ENCODE measurements around the gene C14orf119. TPM values are rescaled to one million over a fixed set of nuclear protein-coding genes. Genes with fewer than 3 reads are reported as not detected.

C14orf119 gene
- total and polyA plus RNA-seq, 10 donors, result 28.0 to 47.0 (median 39.0) TPM

DNA sequence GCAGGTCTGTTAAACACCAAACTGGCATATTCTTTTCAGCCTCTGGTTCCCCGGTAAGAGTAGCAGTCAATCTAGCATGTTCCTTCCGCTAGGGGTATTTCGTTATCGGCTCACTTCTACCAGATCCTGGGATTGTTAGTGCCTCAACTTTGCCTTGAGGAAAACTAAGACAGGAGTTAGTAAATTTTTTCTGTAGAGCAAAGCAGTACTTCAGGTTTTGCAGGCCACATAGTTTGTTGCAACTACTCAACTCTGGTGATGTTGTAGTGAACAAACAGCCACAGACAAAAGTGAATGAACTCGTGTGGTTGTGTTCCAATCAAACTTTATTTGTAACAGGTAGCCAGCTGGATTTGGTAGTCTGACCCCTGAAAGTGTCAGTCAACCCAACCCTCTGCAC, 31.7 kb upstream of the C14orf119 start:
- Histone ChIP-seq H3K4me3 (no peak overlapping the region), H3K9me3 (no peaks in the 10 kb centered on the region), H3K27ac (no peak overlapping the region), H3K36me3 (peaks cover 18 to 100% (median 97%) of the 10 kb centered on the region in 6 donors), H3K27me3 (replicated peaks in 1 of 7) (no peaks in the 10 kb centered on the region), H3K4me1 (peaks cover under 1 to 38% (median 18%) of the 10 kb centered on the region in 6 donors)
- DNase-seq, result no peak
- TF ChIP-seq POLR2A (IDR thresholded peaks at IDR 0.05) (no peak), POLR2AphosphoS5 (IDR thresholded peaks at IDR 0.05) (no peak)
- TF ChIP-seq, protein P1, sequence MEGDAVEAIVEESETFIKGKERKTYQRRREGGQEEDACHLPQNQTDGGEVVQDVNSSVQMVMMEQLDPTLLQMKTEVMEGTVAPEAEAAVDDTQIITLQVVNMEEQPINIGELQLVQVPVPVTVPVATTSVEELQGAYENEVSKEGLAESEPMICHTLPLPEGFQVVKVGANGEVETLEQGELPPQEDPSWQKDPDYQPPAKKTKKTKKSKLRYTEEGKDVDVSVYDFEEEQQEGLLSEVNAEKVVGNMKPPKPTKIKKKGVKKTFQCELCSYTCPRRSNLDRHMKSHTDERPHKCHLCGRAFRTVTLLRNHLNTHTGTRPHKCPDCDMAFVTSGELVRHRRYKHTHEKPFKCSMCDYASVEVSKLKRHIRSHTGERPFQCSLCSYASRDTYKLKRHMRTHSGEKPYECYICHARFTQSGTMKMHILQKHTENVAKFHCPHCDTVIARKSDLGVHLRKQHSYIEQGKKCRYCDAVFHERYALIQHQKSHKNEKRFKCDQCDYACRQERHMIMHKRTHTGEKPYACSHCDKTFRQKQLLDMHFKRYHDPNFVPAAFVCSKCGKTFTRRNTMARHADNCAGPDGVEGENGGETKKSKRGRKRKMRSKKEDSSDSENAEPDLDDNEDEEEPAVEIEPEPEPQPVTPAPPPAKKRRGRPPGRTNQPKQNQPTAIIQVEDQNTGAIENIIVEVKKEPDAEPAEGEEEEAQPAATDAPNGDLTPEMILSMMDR (IDR thresholded peaks at IDR 0.05 in 8 of 11, conservative IDR thresholded peaks at IDR 0.05 in 3 of 11), result no peak
- WGBS, 5 donors, result 92 to 97% (median 94%) methylated on average over 5 of the region's 5 CpGs
- intact Hi-C loops (cut with DNase I; ENCODE audit: low total_unique reads), result no loop called here

DNA sequence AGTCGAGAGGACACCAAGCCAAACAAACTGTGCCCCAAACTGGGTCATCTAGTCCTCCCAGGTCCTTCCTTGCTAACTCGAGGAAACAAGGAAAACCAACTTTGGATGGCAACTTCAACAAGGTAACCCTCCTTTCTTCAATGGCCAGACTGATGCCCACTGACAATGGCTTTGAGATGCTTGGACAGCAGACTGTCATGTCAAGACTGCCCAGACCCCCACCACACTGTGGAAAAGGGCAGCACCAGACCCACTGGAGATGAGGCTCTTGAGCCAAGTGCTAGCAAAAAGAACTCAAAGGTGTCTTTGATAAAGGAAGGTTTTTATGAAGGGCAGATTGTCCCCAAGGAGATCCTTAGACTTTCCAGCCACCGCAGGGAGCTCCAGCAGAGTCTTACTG, 28.9 kb upstream of the C14orf119 start:
- Histone ChIP-seq H3K27ac (peak overlapping the region in 1 of 8 donors; percentile 7), H3K27me3 (replicated peaks in 1 of 7) (no peaks in the 10 kb centered on the region), H3K4me1 (peaks cover 19 to 62% (median 41%) of the 10 kb centered on the region in 6 donors), H3K36me3 (peaks cover 8 to 85% (median 74%) of the 10 kb centered on the region in 6 donors), H3K9me3 (no peaks in the 10 kb centered on the region), H3K4me3 (no peak overlapping the region)
- no peak for DNase-seq
- TF ChIP-seq POLR2AphosphoS5 (IDR thresholded peaks at IDR 0.05) (no peak), POLR2A (IDR thresholded peaks at IDR 0.05) (no peak)
- TF ChIP-seq, protein P1 (IDR thresholded peaks at IDR 0.05 in 8 of 11, conservative IDR thresholded peaks at IDR 0.05 in 3 of 11), result no peak
- intact Hi-C loops (cut with DNase I; ENCODE audit: low total_unique reads), result no loop called here
- 81 to 95% (median 94%) methylated on average over 3 of the region's 3 CpGs for WGBS, 5 donors

DNA sequence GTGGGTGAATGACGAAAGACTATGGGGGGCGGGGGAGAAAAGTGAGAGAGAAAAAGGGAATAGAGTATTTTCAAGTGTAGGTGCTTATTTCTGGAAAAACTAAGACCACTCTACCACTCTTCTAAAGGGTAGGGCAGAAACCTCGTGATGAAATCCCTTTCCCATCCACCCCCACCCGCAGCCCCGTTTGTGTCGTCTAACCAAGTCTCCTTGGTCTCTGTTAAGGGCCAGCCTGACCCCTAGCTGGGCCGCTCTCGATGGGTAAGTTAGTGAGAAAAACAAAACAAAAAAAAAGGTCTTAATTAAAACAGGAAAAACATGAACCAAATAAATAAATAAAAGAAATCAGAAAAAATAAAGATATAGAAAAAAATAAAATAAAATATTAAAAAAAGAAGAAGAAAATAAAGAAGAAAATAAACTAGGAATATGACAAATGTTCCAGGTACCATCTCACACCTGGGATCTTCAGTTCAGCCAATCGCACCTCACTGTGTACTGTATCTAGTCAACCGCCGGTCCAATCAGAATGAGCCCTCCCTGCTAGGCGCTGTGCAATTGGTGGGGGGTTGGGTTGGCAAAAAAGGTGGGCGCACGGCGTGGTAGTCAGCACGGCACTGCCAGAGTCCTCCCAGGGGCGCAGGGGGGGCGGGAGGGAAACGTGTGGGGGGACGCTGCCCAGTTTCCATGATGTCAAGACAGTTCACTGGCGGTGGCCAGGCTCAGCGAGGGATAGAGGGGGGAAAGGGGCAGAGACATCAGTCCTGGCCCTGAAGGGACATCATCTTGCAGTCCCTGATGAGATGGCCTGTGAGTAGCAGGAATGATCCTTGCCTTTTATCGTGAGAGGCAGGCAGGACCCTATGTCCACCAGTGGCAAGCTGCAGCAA, 28.2 kb upstream of the C14orf119 start:
- Histone ChIP-seq H3K27ac (no peak overlapping the region), H3K9me3 (no peaks in the 10 kb centered on the region), H3K4me1 (peaks cover 27 to 67% (median 46%) of the 10 kb centered on the region in 6 donors), H3K27me3 (replicated peaks in 1 of 7) (no peaks in the 10 kb centered on the region), H3K4me3 (no peak overlapping the region), H3K36me3 (peaks cover 8 to 82% (median 66%) of the 10 kb centered on the region in 6 donors)
- 88 to 93% (median 91%) methylated on average over 22 to 23 of the region's 23 CpGs for WGBS, 5 donors
- intact Hi-C loops (cut with DNase I; ENCODE audit: low total_unique reads), result no loop called here
- no peak for DNase-seq
- TF ChIP-seq POLR2AphosphoS5 (IDR thresholded peaks at IDR 0.05) (no peak), POLR2A (IDR thresholded peaks at IDR 0.05) (no peak)
- TF ChIP-seq, protein P1 (IDR thresholded peaks at IDR 0.05 in 8 of 11, conservative IDR thresholded peaks at IDR 0.05 in 3 of 11), result no peak
